Epithelial cell of proximal tubule (primary cell): ENCODE data around the gene SHQ1. TPM values are rescaled to one million over a fixed set of nuclear protein-coding genes. Genes with fewer than 3 reads are reported as not detected.
A peak's percentile ranks its signal among the peaks of the same experiment; 100 is the strongest.

Experiments used
- DNase-seq: peaks from one replicate; pipeline ENCODE4 v3.0.0-alpha.2; 2011; ENCODE audit warnings: low read depth
- H3K4me3 ChIP-seq: 2 replicates; pipeline ENCODE4 v1.5.1; 2011; ENCODE audit warnings: low read depth, mild to moderate bottlenecking, low read length
- total RNA-seq: library from RNA; depleted of rRNA; stranded (reverse); fragments of >200 nt; gene quantifications from 2 replicates; pipeline ENCODE4 v1.2.3, GENCODE V29; 2015
- TF ChIP-seq, protein P1 (sequence below): conservative IDR thresholded peaks from 2 replicates; pipeline ENCODE4 v1.5.1; 2012; ENCODE audit warnings: low read depth, mild to moderate bottlenecking, low read length

Gene SHQ1
- total RNA-seq = 15.2 and 17.3 TPM in 2 replicates

DNA sequence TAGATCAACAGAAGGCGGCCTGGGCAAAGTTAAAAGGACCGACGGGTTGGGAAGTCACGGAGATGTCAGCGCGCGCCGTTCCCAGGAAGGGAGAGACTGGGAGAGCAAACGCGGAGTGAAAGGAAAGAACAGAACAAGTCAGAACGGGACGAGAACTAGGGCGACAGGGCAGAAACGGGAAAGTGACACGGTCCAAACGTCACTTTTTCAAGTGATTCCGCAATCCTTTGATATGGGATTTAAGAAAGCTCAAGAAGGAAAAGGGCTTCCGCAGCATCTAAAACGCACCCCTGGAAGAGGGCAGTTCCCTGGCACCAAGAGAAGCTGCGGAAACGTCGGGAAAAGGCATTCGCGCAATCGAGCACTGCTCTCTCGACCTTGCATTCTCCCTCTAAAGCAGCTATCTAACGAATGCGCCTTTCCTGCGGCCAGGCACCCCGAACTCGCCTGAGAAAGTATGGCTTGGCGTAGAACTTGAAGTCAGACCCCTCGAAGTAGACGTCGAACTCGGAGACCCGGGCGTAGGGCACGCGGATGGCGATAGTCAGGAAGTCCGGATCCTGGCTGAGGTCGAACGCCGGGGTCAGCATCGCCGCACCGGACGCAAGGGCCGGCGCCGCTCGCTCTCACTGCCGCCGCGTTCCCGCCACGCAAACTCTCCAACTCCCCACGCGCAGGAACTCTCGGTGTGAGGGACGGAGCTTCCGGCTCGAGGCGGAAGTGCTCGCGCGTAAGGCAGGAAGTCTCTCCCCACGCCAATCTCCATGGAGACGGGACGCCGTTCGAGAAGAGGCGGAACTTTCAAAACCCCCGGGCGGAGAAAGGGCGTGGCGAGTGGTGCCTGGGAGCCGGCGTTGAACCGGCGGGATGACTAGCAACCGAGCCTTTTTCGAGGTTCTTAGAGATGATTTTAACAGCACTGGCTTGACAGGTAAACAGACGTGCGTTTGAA is at the start of gene SHQ1:
Gene SHQ1, minus strand, starts transcription at position 695 of the 952 bp plus-strand sequence. Its CDS starts 105 bp downstream, at position 590.
- H3K4me3 ChIP-seq = peak within 1 kb of the TSS; percentile 91
- DNase-seq = peak; percentile 38
- TF ChIP-seq, protein P1, sequence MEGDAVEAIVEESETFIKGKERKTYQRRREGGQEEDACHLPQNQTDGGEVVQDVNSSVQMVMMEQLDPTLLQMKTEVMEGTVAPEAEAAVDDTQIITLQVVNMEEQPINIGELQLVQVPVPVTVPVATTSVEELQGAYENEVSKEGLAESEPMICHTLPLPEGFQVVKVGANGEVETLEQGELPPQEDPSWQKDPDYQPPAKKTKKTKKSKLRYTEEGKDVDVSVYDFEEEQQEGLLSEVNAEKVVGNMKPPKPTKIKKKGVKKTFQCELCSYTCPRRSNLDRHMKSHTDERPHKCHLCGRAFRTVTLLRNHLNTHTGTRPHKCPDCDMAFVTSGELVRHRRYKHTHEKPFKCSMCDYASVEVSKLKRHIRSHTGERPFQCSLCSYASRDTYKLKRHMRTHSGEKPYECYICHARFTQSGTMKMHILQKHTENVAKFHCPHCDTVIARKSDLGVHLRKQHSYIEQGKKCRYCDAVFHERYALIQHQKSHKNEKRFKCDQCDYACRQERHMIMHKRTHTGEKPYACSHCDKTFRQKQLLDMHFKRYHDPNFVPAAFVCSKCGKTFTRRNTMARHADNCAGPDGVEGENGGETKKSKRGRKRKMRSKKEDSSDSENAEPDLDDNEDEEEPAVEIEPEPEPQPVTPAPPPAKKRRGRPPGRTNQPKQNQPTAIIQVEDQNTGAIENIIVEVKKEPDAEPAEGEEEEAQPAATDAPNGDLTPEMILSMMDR = no peak

DNA sequence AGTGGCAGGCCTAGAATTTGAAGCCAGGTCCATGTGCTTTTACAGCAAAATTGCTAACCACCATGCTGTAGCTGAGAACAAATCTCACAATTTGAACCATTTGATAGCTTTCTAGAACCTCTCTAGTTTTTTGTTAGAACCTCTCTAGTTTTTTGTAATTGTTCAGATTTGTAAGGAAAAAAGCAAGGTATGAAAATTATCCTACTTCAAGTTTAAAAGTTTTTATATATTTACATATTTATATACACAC is 49.4 kb upstream of the SHQ1 start:
- TF ChIP-seq, protein P1 = no peak
- no peak for DNase-seq
- no peak overlapping the region for H3K4me3 ChIP-seq

DNA sequence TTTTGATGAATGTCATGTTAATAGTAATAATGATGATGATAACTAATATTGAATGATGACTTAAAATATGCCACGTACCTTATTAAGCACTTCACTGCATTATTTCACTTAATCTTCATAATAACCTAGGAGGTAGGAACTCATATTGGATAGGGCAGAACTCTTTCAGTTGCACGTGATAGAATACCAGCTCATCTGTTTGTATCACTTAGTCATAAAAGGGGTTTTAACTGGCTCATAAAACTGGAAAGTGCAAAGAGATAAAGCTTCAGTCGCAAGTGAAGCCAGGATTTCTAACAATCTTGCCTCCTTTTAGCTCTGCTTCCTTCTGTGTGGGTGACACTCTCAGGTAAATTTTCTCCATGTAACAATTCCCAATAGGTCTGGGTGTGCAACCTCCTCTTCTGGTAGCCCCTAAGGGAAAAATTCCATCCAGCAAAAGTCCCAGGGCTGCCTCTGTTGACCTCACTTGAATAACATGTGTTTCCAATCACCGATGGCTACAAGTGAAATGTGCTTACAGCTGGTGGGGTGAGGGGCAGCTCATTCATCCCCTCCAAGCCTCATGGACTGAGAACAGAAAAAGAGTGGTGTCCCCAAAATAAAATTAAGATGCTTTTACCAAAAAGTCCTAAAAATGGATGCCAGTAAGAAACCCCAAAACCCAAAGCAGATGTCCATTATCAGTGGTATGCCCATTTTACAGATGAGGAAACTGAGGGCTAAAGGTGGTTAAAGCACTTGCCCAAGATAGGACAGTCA is 48.9 kb upstream of the SHQ1 start:
- DNase-seq = no peak
- H3K4me3 ChIP-seq = no peak overlapping the region
- TF ChIP-seq, protein P1 = no peak

DNA sequence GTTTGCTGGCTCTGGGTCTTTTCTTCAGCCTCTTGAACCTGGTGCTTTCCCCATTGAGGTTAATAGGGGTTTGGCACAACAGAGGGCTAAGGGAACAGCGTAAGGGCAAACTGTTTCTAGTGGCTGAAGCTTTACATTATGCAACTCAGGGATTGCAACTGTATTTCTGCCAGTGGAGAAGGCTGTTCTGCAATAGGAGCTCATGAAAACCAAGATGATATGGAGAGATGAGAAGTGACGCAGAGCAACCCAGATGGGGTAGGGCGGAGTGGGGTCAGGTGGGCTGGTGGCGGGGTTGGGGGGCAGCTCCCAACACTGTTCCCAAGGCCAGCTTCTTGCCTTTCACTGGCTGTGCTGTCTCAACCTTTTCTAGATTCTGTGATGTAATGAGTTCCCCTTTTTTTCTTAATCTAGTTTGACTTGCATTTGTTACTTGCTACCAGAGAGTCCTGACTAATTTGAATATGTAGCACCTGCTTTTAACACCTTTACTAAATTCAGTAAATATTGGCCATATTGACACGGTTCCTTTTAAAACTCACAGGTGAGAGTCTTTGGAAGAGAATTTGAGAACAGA is 46.8 kb upstream of the SHQ1 start:
- H3K4me3 ChIP-seq = no peak overlapping the region
- TF ChIP-seq, protein P1 = no peak

DNA sequence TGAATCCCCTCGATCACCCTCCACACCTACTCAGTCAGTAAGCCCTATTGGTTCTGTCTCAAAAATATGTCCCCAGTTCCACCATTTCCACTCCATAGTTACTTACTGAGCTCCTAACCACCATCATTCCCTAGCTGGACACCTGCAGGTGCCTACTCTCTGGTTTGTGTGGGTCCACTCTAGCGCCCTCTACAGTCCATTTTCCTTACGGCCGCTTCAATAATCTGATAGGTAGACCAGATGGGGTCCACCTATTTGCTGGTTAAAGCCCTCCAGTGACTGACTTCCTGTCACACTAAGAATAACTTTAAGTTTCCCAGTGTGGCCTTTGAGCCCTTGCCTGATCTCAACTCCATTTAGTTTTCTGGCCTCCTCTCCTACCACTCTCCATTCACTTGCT is 44.6 kb upstream of the SHQ1 start:
- no peak overlapping the region for H3K4me3 ChIP-seq
- TF ChIP-seq, protein P1 = peak; percentile 57
- no peak for DNase-seq

More for the DNA sequence above, 46.8 kb upstream of the SHQ1 start:
- DNase-seq = no peak

DNA sequence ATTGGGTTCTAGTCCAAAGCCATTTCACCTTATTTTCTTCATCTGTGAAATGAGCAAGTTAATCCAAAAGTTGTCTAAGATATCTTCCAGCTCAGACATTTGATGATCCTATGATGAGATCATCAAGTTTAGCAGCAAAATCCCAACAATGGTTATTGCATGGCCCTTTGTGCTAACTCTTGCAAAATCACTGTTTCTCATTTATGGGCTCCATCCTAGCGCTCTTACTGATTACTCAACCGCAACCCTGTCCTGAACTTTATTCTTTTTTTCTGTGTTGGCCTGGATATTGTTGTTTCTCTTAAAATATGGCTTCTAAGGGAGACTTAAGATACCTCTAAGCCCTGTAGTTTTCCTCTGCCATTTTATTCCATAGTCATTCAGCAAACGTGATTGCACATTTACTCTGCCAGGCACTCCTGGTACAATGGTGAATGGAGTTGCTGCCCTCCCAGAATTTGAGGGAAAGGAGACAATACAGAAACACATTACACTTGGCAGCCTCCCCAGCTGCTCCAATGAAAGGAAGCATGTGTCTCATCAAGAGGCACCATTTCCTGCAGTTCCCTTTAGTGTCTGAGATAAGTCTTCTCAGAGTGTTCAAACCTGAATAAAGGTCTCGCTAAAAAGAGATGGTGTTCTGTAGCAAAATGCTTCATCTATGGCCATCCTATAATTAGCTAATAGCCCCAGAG is 44.0 kb upstream of the SHQ1 start:
- TF ChIP-seq, protein P1 = no peak
- DNase-seq = peak; percentile 64
- no peak overlapping the region for H3K4me3 ChIP-seq
